MCF 10A (cell line): ENCODE data around the gene HSD17B12. TPM values are rescaled to one million over a fixed set of nuclear protein-coding genes. Genes with fewer than 3 reads are reported as not detected.

ENCODE experiments used
- BruUV-seq: library from RNA; stranded (reverse); fragments of 400-500 nt; replicated peaks from 2 replicates; lab custom pipeline; 2021; lab: Mats Ljungman, UMichigan
- CTCF ChIA-PET: fragments of 300-600 bp; sonication (Branson Sonifier 250); formaldehyde crosslinking; extraction: SDS; loops from one replicate; lab custom pipeline; 2021; ENCODE audit warnings: antibody characterized with exemption, inconsistent platforms; lab: Yijun Ruan, JAX
- POLR2A ChIA-PET: fragments of 300-600, 350-650 bp; sonication (Branson Sonifier 250); formaldehyde crosslinking; extraction: SDS; loops from one replicate; lab custom pipeline; 2020; ENCODE audit warnings: antibody characterized with exemption, inconsistent platforms; lab: Yijun Ruan, JAX
- DNase-seq: peaks from one replicate; pipeline ENCODE4 v3.0.0-alpha.2; 2018; ENCODE audit not compliant: unreplicated experiment
- H3K27ac Mint-ChIP-seq: one replicate; pipeline ENCODE4 v1.8.0; 2022; ENCODE audit warnings: mild to moderate bottlenecking, low read depth, mixed read lengths; ENCODE audit not compliant: unreplicated experiment
- H3K27me3 Mint-ChIP-seq: one replicate; pipeline ENCODE4 v1.8.0; 2022; ENCODE audit warnings: mixed read lengths; ENCODE audit not compliant: insufficient read depth, unreplicated experiment
- H3K36me3 Mint-ChIP-seq: one replicate; pipeline ENCODE4 v1.8.0; 2022; ENCODE audit warnings: mild to moderate bottlenecking, moderate library complexity, mixed read lengths; ENCODE audit not compliant: insufficient read depth, unreplicated experiment
- H3K4me1 Mint-ChIP-seq: one replicate; pipeline ENCODE4 v1.8.0; 2022; ENCODE audit warnings: mixed read lengths; ENCODE audit not compliant: insufficient read depth, unreplicated experiment
- H3K4me3 Mint-ChIP-seq: one replicate; pipeline ENCODE4 v1.8.0; 2022; ENCODE audit warnings: mild to moderate bottlenecking, moderate library complexity, mixed read lengths; ENCODE audit not compliant: unreplicated experiment
- H3K9me3 Mint-ChIP-seq: one replicate; pipeline ENCODE4 v1.8.0; 2022; ENCODE audit warnings: mixed read lengths; ENCODE audit not compliant: unreplicated experiment
- CTCF ChIP-seq: fragments of 200-600 bp; IDR thresholded peaks from one replicate; pipeline ENCODE4 v1.8.0; 2022; ENCODE audit warnings: antibody characterized with exemption, mild to moderate bottlenecking; ENCODE audit not compliant: unreplicated experiment
- intact Hi-C: fragments of 100-400 bp; cut with micrococcal nuclease; formaldehyde crosslinking; loops from 2 replicates; pipeline ENCODE4 v1.14.1; 2022
- total RNA-seq: library from RNA; stranded (reverse); gene quantifications from 2 replicates; pipeline ENCODE4 v1.2.3, GENCODE V29; 2022

Gene HSD17B12
- total RNA-seq, 1 experiment from 2014 or later: 117 TPM

GRCh38 chr11:43901551-43901950 is 221.0 kb downstream of the HSD17B12 start:
- ChIA-PET POLR2A (no interaction called here), CTCF (interaction anchor here (1.1 to 6.3 kb wide), 2 partner anchors 11 to 127 kb away, joined by 3 to 39 read pairs; no protein-coding TSS in a partner anchor)
- intact Hi-C loops: no loop called here
- no peak overlapping the region for H3K27ac Mint-ChIP-seq
- no peak overlapping the region for H3K4me3 Mint-ChIP-seq
- H3K27me3 Mint-ChIP-seq: no peaks in the 10 kb centered on the region
- no peaks in the 10 kb centered on the region for H3K9me3 Mint-ChIP-seq
- DNase-seq: no peak
- H3K4me1 Mint-ChIP-seq: peaks cover 7% of the 10 kb centered on the region
- peaks cover 51% of the 10 kb centered on the region for H3K36me3 Mint-ChIP-seq
- TF ChIP-seq CTCF: no peak
- BruUV-seq: no TSS peak

- ChIA-PET POLR2A (interaction anchor here (1.1 kb wide), 1 partner anchor 15 kb away, joined by 4 read pairs; no protein-coding TSS in a partner anchor), CTCF (interaction anchor here (0.6 to 6.3 kb wide), 8 partner anchors 13 to 162 kb away, joined by 3 to 39 read pairs (median 4); no protein-coding TSS in a partner anchor)
- H3K4me3 Mint-ChIP-seq: no peak overlapping the region
- no peaks in the 10 kb centered on the region for H3K27me3 Mint-ChIP-seq
- intact Hi-C loops: no loop called here
- peaks cover 13% of the 10 kb centered on the region for H3K4me1 Mint-ChIP-seq
- H3K36me3 Mint-ChIP-seq: peaks cover 48% of the 10 kb centered on the region
- no peaks in the 10 kb centered on the region for H3K9me3 Mint-ChIP-seq
- BruUV-seq: no TSS peak
- TF ChIP-seq CTCF: no peak
- H3K27ac Mint-ChIP-seq: no peak overlapping the region
- DNase-seq: no peak
Observed at GRCh38 chr11:43903078-43903477, 222.5 kb downstream of the HSD17B12 start.

- peaks cover 39% of the 10 kb centered on the region for H3K36me3 Mint-ChIP-seq
- no peak overlapping the region for H3K4me3 Mint-ChIP-seq
- CTCF ChIA-PET: interaction anchor here (0.6 to 6.3 kb wide), 9 partner anchors 10 to 336 kb away, joined by 3 to 39 read pairs (median 3); no protein-coding TSS in a partner anchor
- no TSS peak for BruUV-seq
- H3K27ac Mint-ChIP-seq: no peak overlapping the region
- H3K9me3 Mint-ChIP-seq: no peaks in the 10 kb centered on the region
- DNase-seq: no peak
- intact Hi-C loops: no loop called here
- TF ChIP-seq CTCF: no peak
- no peaks in the 10 kb centered on the region for H3K27me3 Mint-ChIP-seq
- H3K4me1 Mint-ChIP-seq: peaks cover 13% of the 10 kb centered on the region
- POLR2A ChIA-PET: interaction anchor here (0.9 to 1.1 kb wide), 2 partner anchors 14 to 224 kb away, joined by 4 read pairs; no protein-coding TSS in a partner anchor
Observed at GRCh38 chr11:43903969-43904368, 223.4 kb downstream of the HSD17B12 start.

GRCh38 chr11:43904742-43905535 is 224.4 kb downstream of the HSD17B12 start:
- ChIA-PET CTCF (interaction anchor here (0.6 to 6.3 kb wide), 7 partner anchors 9 to 187 kb away, joined by 3 to 39 read pairs (median 5); no protein-coding TSS in a partner anchor), POLR2A (interaction anchor here (0.6 to 2.1 kb wide), 4 partner anchors 15 to 190 kb away, joined by 3 to 7 read pairs (median 3); partner anchors contain the start of genes ALKBH3 and EXT2)
- no peaks in the 10 kb centered on the region for H3K9me3 Mint-ChIP-seq
- intact Hi-C loops: no loop called here
- peak; percentile 51 for DNase-seq
- H3K27me3 Mint-ChIP-seq: no peaks in the 10 kb centered on the region
- TF ChIP-seq CTCF: no peak
- peak overlapping the region; percentile 26 for H3K27ac Mint-ChIP-seq
- H3K4me3 Mint-ChIP-seq: no peak overlapping the region
- H3K4me1 Mint-ChIP-seq: peaks cover 13% of the 10 kb centered on the region
- peaks cover 37% of the 10 kb centered on the region for H3K36me3 Mint-ChIP-seq
- no TSS peak for BruUV-seq
